Dendritic cell treated with granulocyte-macrophage colony-stimulating factor and Interleukin-4, amounts not matched to agents 40 ng/mL and 50 ng/mL, for 4 days (primary cell): ENCODE data around the gene AKT2.
A peak's percentile ranks its signal among the peaks of the same experiment; 100 is the strongest.

Source experiments
- H3K27ac Mint-ChIP-seq: one replicate; pipeline ENCODE4 v1.8.0; 2022; ENCODE audit warnings: mild to moderate bottlenecking, mixed read lengths
- H3K27me3 Mint-ChIP-seq: one replicate; pipeline ENCODE4 v1.8.0; 2022; ENCODE audit warnings: mild to moderate bottlenecking, mixed read lengths
- H3K36me3 Mint-ChIP-seq: one replicate; pipeline ENCODE4 v1.8.0; 2022; ENCODE audit warnings: low read depth, mixed read lengths
- H3K4me1 Mint-ChIP-seq: one replicate; pipeline ENCODE4 v1.8.0; 2022; ENCODE audit warnings: low read depth, mixed read lengths
- H3K4me3 Mint-ChIP-seq: one replicate; pipeline ENCODE4 v1.8.0; 2022; ENCODE audit warnings: mild to moderate bottlenecking, moderate library complexity, mixed read lengths
- H3K9me3 Mint-ChIP-seq: one replicate; pipeline ENCODE4 v1.8.0; 2022; ENCODE audit warnings: mixed read lengths
- intact Hi-C: fragments of 100-400 bp; cut with micrococcal nuclease; formaldehyde crosslinking; loops from one replicate; pipeline ENCODE4 v1.15.0; 2022

AKT2 gene

GRCh38 chr19:40262422-40262821 lies 22.7 kb downstream of the AKT2 start:
- peaks cover 56% of the 10 kb centered on the region for H3K36me3 Mint-ChIP-seq
- no peaks in the 10 kb centered on the region for H3K27me3 Mint-ChIP-seq
- H3K4me3 Mint-ChIP-seq = no peak overlapping the region
- H3K4me1 Mint-ChIP-seq = peaks cover 41% of the 10 kb centered on the region
- no peak overlapping the region for H3K27ac Mint-ChIP-seq
- intact Hi-C loops = no loop called here
- no peaks in the 10 kb centered on the region for H3K9me3 Mint-ChIP-seq

DNA sequence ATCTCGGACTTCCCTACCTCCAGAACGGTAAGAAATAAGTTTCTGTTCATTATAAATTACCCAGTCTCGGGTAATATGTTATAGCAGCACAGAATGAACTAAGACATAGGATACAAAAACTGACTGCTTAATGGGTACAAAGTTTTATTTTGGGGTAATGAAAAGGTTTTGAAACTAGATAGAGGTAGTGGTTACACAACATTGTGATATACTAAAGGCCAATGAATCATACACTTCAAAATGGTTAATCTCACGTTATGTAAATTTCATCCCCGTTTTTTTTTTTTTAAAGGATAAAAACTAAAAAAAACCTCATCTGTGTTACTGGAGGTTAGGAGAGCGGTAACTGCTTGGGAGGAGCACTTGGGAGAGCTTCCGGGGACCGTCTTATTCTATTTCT lies 23.5 kb downstream of the AKT2 start:
- H3K4me1 Mint-ChIP-seq = peaks cover 35% of the 10 kb centered on the region
- H3K4me3 Mint-ChIP-seq = no peak overlapping the region
- H3K27me3 Mint-ChIP-seq = no peaks in the 10 kb centered on the region
- no peak overlapping the region for H3K27ac Mint-ChIP-seq
- no peaks in the 10 kb centered on the region for H3K9me3 Mint-ChIP-seq
- intact Hi-C loops = no loop called here
- H3K36me3 Mint-ChIP-seq = peaks cover 56% of the 10 kb centered on the region

- H3K4me1 Mint-ChIP-seq = peaks cover 9% of the 10 kb centered on the region
- no peaks in the 10 kb centered on the region for H3K27me3 Mint-ChIP-seq
- peaks cover 61% of the 10 kb centered on the region for H3K36me3 Mint-ChIP-seq
- no peak overlapping the region for H3K27ac Mint-ChIP-seq
- H3K9me3 Mint-ChIP-seq = no peaks in the 10 kb centered on the region
- intact Hi-C loops = no loop called here
- H3K4me3 Mint-ChIP-seq = no peak overlapping the region
Measured at GRCh38 chr19:40257096-40257517, 28.0 kb downstream of the AKT2 start.

DNA sequence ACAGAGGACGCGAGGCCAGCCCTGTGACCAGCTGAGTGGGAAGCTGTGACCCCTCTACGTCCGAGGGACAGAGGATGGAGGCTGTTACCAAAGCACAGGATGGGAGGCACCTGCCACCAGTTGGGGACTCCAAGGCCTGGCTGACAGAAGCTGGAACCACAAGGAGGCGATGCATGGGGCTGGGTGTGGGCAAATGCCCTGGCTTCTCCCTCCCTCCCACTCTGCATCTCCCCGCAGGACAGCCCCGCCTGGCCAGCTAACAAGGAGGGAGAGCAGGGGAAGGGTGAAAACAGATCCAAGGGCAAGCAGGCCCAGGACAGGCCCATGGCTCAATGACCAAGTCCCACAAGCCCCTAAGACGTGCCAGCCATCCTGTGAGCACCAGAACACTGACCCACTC lies 28.6 kb downstream of the AKT2 start:
- intact Hi-C loops = no loop called here
- H3K36me3 Mint-ChIP-seq = peaks cover 67% of the 10 kb centered on the region
- no peaks in the 10 kb centered on the region for H3K27me3 Mint-ChIP-seq
- H3K4me1 Mint-ChIP-seq = peaks cover 3% of the 10 kb centered on the region
- H3K9me3 Mint-ChIP-seq = no peaks in the 10 kb centered on the region
- no peak overlapping the region for H3K27ac Mint-ChIP-seq
- H3K4me3 Mint-ChIP-seq = no peak overlapping the region

DNA sequence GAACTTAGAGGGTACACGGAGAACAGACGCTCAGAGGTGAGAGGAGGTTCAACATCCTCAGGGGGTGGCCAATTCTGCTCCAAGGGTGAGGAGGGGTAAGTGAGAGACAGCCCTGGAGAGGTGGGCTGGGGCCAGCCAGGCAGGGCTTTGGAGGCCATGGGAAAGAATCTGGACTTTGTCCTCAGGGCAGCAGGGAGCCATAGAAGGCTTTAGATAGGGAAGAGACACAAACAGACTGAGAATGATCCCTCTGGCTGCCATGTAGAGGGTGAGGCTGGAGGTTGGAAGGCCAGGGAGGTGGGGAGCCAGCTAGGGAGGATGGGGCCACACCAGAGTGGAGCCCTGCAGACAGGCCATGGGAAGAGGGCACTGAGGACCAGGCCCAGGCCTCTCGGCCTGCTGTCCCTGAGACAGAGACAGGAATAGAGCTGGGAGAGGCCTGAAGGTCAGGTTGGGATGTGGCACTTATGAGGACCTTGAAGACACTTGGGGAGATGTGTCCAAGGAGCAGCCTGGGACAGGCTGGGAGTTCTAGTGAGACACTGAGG lies 29.5 kb downstream of the AKT2 start:
- Mint-ChIP-seq H3K9me3 (no peaks in the 10 kb centered on the region), H3K27ac (peak overlapping the region; percentile 8), H3K36me3 (peaks cover 70% of the 10 kb centered on the region), H3K4me1 (no peaks in the 10 kb centered on the region), H3K4me3 (no peak overlapping the region), H3K27me3 (no peaks in the 10 kb centered on the region)
- intact Hi-C loops = no loop called here

GRCh38 chr19:40254714-40255418 lies 30.3 kb downstream of the AKT2 start:
- Mint-ChIP-seq H3K4me1 (no peaks in the 10 kb centered on the region), H3K27ac (no peak overlapping the region), H3K27me3 (no peaks in the 10 kb centered on the region), H3K36me3 (peaks cover 77% of the 10 kb centered on the region), H3K9me3 (no peaks in the 10 kb centered on the region), H3K4me3 (no peak overlapping the region)
- intact Hi-C loops = no loop called here

GRCh38 chr19:40253611-40254092 lies 31.5 kb downstream of the AKT2 start:
- H3K36me3 Mint-ChIP-seq = peaks cover 83% of the 10 kb centered on the region
- H3K4me3 Mint-ChIP-seq = no peak overlapping the region
- intact Hi-C loops = no loop called here
- H3K9me3 Mint-ChIP-seq = no peaks in the 10 kb centered on the region
- no peaks in the 10 kb centered on the region for H3K27me3 Mint-ChIP-seq
- peaks cover under 1% of the 10 kb centered on the region for H3K4me1 Mint-ChIP-seq
- H3K27ac Mint-ChIP-seq = no peak overlapping the region

DNA sequence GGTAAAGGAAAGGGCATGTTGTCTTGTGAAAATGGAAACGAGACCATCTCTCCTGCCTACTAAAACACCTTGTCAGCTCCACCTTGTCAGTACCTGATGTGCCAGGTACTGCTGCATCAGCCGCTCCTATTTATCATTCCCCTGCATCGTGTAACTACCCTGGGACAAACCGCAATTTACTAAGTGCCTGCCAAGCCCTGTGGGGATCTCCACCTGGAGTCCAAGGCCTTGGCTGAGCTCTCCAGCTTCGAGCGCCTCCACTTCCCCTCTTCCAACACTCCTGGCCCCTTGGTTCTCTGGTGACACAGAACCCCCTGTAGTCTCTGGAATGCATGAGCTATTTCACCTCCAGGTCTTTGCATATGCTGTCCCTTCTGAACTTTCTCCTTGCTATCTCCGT lies 32.8 kb downstream of the AKT2 start:
- H3K27me3 Mint-ChIP-seq = no peaks in the 10 kb centered on the region
- no peak overlapping the region for H3K4me3 Mint-ChIP-seq
- intact Hi-C loops = no loop called here
- no peaks in the 10 kb centered on the region for H3K9me3 Mint-ChIP-seq
- H3K27ac Mint-ChIP-seq = no peak overlapping the region
- H3K4me1 Mint-ChIP-seq = peaks cover 7% of the 10 kb centered on the region
- H3K36me3 Mint-ChIP-seq = peaks cover 91% of the 10 kb centered on the region

GRCh38 chr19:40251991-40252390 lies 33.2 kb downstream of the AKT2 start:
- no peaks in the 10 kb centered on the region for H3K27me3 Mint-ChIP-seq
- peaks cover 87% of the 10 kb centered on the region for H3K36me3 Mint-ChIP-seq
- intact Hi-C loops = no loop called here
- no peak overlapping the region for H3K4me3 Mint-ChIP-seq
- H3K27ac Mint-ChIP-seq = no peak overlapping the region
- peaks cover 7% of the 10 kb centered on the region for H3K4me1 Mint-ChIP-seq
- no peaks in the 10 kb centered on the region for H3K9me3 Mint-ChIP-seq

DNA sequence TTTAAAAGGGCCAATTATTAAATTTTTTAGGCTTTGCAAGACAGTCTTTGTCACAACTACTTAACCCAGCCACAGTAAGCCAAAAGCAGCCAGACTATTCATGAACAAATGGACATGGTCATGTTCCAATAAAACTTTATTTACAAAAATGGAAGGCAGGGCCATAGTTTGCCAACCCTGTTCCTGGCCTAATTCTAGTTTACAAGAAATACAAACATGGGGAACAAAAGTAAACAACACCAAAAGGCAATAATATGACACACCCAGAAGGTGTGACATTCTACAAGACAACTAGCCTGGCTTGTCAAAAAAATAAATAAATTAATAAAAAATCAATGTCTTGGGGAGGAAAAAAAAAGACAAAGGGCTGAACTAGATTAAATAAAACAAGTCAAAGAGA lies 33.9 kb downstream of the AKT2 start:
- Mint-ChIP-seq H3K36me3 (peaks cover 80% of the 10 kb centered on the region), H3K9me3 (no peaks in the 10 kb centered on the region), H3K27ac (no peak overlapping the region)

DNA sequence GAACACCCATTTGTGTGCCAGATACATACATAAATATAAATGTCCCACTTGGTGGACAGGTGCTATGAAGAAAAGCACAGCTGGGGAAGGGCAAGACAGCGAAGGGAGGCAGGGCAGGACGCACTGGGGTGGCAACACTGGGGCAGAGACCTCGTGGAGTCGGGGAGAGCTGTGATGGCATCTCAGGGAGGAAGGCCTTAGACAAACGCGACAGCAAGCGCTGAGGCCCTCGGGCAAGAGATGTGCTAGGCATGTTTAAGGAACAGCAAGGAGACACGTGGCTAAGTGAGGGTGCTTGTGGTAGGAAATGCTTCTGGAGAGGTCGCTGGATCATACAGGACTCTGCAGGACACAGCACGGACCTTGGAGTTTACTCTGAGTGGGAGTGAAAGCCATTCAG lies 35.4 kb downstream of the AKT2 start:
- Mint-ChIP-seq H3K4me1 (peaks cover 24% of the 10 kb centered on the region), H3K36me3 (peaks cover 66% of the 10 kb centered on the region), H3K9me3 (no peaks in the 10 kb centered on the region), H3K4me3 (no peak overlapping the region), H3K27me3 (no peaks in the 10 kb centered on the region), H3K27ac (no peak overlapping the region)
- intact Hi-C loops = no loop called here

More for the DNA sequence above, 33.9 kb downstream of the AKT2 start:
- Mint-ChIP-seq H3K4me1 (peaks cover 10% of the 10 kb centered on the region), H3K4me3 (no peak overlapping the region), H3K27me3 (no peaks in the 10 kb centered on the region)
- intact Hi-C loops = no loop called here

DNA sequence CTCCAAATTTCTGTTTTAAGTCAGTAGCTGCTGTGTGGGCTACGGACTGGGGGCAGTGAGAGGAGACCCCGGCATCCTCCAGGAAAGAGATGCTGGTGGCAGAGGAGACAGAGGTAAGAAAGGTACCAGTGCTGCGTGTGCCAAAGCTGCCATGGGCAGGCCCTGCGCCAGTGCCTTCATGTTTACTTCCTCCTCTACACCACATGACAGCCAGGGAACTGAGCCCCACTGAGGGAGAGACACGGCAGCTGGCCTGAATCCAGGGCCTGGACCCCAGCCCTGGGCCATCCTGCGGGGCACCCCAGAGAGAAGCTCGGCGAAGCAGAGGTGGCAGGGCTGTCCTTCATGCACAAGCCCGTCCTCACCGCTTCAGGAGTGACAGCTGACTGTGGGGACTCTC lies 35.9 kb downstream of the AKT2 start:
- intact Hi-C loops = no loop called here
- Mint-ChIP-seq H3K4me3 (no peak overlapping the region), H3K27ac (no peak overlapping the region), H3K9me3 (no peaks in the 10 kb centered on the region), H3K36me3 (peaks cover 66% of the 10 kb centered on the region), H3K4me1 (peaks cover 27% of the 10 kb centered on the region), H3K27me3 (no peaks in the 10 kb centered on the region)

DNA sequence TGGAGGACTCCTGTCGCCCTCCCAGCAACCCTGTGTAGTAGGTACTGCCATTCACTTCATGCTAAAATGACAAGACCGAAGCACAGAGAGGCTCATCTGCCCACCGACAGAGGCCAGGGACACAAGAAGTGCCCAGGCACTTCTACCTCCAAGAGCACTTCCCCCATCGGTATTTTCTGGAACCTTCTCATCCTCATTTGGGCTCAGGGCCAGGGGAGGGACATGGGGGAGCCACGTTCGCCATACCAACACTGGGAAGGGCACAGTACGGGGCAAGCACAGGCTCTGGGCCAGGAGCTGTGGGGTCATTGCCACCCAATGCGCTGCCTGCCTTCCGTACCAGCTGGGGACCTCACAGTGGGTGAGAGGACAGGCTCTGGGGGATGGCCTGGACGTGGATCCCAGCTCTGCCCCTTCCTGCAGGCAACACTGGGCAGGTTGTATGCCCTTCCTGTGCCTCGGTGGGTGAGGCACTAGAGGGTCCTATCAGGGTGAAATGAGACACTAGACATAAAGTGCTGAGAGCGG lies 37.3 kb downstream of the AKT2 start:
- Mint-ChIP-seq H3K4me3 (no peak overlapping the region), H3K27me3 (no peaks in the 10 kb centered on the region), H3K9me3 (no peaks in the 10 kb centered on the region), H3K4me1 (peaks cover 27% of the 10 kb centered on the region), H3K36me3 (peaks cover 62% of the 10 kb centered on the region), H3K27ac (no peak overlapping the region)
- intact Hi-C loops = no loop called here

- no peak overlapping the region for H3K4me3 Mint-ChIP-seq
- no peaks in the 10 kb centered on the region for H3K9me3 Mint-ChIP-seq
- H3K27ac Mint-ChIP-seq = no peak overlapping the region
- peaks cover 62% of the 10 kb centered on the region for H3K36me3 Mint-ChIP-seq
- peaks cover 27% of the 10 kb centered on the region for H3K4me1 Mint-ChIP-seq
- intact Hi-C loops = no loop called here
- H3K27me3 Mint-ChIP-seq = no peaks in the 10 kb centered on the region
Measured at GRCh38 chr19:40247178-40247577, 38.0 kb downstream of the AKT2 start.
